CMK (cell line): ENCODE data around the gene KREMEN1.
"Not testable (repeated sequence)": the region's sequence is repeated elsewhere in the genome, so short reads cannot be mapped to it uniquely, and the experiment has no call there.

Experiments used
- DNase-seq: peaks from one replicate; pipeline ENCODE4 v3.0.0-alpha.2; 2010; ENCODE audit warnings: low read depth

Gene KREMEN1

DNA sequence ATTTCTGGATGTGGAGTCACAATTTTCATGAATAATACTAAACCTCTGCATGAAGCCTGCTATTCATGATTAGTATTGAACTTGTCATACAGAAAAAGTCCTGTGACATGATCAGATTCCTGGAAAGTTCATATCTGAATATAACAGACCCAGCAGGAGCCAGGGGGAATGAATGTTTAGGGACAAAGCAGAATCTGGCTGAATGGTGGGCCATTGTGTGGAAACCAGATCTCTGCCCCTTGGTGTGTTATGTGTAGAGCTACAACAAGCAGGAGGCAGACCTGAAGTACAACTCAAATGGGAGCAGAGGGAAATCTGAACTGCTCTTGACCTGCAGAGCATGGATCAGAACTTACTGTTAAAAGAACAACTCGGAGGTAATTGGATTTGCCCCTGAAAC, 30.3 kb downstream of the KREMEN1 start:
- DNase-seq, result no peak

DNA sequence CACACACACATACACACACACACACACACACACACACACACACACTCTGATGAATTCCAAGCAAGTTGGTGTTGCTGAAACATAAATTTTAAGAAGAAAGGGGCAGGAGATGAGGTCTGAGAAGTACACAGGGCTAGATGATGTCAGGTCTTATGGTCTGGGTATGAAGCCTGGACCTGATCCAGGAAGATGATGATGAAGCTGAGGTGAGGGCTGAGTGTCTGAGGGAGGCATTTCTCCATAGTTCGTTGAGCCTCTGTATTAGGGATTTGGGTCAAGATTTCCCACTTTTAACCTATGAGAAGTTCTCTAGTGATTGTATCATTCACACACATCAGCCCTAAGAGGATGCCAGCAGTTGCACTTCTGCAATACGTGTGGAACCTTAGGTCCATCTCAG, 32.6 kb downstream of the KREMEN1 start:
- DNase-seq, result no peak

DNA sequence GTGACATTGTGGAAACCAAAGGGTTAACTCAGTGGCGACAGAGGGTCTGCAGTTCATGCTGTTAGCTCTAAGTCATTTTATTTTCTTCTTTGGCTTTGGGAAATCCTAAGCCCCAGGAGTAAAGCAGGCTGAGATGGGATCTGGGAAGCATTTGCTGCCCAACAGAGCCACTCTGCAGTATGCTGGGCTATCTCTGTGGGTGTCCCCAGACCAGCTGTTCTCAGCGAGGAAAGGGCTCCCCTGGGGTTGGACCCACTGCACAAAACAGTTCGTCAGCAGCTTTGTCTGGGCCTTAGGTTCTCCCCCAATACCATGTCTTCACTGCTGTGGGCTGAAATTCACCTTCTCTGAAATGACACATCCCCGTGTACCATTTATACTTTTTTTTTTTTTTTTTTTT, 34.0 kb downstream of the KREMEN1 start:
- DNase-seq, result no peak

DNA sequence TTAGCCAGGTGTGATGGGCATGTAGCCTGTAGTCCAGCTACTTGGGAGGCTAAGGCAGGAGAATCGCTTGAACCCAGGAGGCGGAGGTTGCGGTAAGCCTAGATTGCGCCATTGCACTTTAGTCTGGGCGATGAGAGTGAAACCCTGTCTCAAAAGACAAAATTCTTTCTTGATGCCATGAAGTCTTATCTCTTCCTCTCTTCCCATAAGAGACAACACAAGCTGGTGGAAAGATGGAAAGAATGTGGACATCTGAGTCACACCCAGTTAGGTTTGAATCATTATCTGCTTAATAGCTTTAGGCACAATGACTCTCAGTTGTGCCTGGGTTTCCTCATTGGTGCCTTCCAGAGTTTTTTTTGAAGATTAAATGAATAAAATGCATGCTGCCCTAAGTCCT, 35.3 kb downstream of the KREMEN1 start:
- DNase-seq, result no peak

DNA sequence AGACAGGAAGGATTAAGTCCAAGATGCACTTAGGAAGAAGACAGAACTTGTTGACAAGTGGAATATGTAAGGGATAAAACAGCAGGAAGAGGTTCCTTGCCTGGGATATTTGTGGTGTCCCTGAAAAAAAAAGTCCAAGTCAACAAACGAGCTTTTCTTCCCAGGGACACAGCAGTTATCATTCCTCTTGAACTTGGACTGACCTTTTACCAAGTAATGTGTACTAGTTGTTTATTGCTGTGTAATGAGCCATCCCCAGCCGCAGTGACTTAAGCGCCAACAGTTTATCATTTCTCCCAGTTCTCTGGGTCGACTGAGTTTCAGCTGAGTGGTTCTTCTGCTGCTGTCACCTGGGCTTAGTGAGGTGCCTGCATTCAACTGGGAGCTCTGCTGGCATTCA, 37.0 kb downstream of the KREMEN1 start:
- no peak for DNase-seq

DNA sequence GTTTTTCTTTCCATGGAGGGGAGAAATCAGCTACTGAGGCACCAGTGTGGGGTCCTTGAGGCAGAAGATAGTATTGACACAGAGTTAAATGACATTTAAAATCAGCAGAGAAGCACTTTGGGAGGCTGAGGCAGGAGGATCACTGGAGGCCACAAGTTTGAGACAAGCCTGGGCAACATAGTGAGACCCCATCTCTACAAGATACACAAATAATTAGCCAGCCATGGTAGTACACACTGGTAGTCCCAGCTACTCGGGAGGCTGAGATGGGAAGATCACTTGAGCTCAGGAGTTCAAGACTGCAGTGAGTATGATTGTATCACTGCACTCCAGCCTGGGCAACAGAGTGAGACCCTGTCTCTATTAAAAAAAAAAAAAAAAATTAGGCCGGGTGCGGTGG, 38.1 kb downstream of the KREMEN1 start:
- no peak for DNase-seq

DNA sequence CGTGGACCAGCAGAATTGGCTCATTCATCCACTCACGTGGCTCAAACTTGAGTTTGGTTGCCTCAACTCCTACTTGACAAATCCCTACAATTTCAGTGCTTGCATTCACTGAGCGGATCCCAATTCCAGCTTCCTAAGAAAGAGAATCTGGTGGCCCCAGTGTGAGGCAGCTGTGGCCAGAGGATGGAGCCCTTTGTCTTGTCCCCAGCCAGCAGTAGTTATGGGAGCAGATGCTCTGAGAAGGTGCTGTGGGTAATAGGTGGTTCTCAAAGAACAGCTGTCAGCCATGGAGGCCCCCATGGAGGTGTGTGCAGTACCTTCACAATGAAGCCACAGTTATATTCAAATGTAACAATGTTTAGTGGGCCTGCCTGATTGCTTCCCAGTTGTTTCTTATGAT, 39.3 kb downstream of the KREMEN1 start:
- DNase-seq, result no peak

DNA sequence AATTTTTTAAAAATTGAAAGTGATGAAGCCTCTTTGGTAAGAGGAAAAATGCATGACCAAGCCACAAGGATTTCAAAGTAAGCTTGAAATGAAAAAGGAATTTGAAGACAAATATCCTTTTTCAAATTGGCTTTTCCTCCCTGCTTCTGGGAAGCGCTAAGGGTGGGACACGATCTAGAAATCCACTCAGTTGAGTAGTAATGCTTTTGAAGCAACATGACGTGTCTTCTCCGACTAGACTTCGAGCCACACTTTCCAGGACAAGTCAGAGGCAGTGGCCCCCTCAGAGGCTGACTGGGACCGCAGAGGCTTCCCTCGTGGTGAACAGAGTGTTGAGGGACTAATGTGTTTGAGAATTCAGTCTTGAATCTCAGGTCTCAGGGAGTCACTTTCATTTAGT, 39.8 kb downstream of the KREMEN1 start:
- no peak for DNase-seq

DNA sequence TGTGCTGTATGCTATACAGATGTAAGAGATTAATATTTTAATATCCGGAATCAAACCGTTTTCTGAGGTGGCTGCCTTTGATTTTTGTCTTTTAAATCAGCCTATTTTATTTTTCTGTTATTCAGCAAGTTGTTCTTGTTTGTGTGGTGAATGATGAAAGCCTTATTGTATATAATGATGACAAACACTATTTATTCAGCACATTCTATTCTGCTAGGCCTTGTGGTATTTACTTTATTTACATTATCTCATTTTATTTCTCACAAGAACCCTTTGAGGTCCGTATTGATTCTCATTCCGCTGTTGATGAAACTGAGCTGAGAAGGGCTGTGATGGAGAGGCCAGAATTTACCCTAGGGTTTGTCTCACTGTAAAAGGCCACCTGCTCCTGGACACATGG, 40.5 kb downstream of the KREMEN1 start:
- DNase-seq, result no peak

DNA sequence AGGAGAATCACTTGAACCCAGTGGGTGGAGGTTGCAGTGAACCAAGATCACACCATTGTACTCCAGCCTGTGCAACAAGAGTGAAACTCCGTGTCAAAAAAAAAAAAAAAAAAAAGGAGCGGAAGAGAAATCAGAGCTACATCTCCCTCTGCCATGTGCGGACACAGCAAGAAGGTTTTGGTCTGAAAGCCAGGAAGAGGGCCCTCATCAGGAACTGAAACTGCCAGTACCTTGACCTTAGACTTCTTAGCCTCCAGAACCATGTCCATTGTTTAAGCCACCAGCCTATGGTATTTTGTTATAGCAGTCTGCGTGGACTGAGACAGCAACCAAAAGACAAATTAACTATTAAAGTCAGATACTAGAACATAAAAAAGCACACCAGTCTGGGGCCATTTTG, 41.6 kb downstream of the KREMEN1 start:
- no peak for DNase-seq

DNA sequence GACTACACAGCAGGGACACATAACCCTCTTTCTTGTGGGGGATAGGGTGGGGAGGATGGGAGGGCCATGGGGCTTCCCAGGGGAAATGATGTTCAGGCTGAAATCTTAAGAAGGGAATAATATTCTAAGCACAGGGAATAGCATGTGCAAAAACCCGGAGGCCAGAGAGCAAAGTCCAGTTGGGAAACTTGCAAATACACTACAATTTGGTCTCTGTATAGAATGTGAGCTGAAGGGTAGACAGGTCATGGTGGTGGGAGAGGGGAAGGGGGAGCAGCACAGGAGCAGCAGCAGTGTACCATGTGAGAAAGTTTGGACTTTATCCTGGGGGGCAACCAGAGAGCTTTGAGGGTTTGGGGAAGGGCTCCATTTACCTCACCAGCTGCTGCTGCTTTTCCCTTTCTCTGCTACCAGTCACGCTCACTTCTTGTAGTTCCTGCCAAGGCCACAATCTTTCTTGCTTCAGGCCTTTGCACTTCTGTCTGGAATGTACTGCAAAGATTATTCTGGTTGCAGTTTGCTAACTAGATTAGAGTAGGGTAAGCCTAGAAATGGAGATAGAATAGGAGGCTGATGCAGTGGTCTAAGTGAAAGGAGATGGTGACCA, 43.0 kb downstream of the KREMEN1 start:
- DNase-seq, result no peak

DNA sequence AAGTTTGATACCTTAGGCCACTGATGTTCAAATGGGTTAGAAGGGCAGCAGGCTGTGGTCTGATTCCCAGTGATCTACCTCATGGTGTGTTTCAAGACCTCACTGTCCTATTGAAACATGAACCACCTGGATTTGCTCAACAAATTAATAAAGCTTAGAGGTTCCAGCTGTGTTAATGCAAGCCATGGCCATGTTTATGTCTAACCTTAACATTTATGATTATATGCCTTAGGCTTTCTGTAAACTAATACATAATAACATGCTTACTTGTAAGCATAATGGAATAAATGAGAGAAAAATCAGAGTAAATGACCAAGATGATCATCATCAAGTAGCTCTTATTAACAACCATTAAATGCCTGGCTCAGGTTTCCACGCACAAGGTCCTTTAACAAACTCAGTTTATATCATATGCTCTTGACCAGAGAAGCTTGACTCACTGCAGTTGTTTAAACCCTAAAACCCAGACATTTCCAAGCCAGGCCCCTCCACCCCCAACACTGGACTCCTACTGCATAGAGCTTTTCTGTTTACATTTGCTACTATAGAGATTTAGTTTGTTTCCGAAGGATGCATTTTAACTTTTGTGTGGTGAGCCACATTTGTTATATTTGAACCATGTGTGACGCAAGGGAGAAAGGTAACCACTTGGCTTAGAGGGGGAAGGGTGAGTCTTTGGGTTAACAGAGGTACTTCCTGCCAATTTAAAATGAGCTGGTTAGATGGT, 43.7 kb downstream of the KREMEN1 start:
- no peak for DNase-seq

DNA sequence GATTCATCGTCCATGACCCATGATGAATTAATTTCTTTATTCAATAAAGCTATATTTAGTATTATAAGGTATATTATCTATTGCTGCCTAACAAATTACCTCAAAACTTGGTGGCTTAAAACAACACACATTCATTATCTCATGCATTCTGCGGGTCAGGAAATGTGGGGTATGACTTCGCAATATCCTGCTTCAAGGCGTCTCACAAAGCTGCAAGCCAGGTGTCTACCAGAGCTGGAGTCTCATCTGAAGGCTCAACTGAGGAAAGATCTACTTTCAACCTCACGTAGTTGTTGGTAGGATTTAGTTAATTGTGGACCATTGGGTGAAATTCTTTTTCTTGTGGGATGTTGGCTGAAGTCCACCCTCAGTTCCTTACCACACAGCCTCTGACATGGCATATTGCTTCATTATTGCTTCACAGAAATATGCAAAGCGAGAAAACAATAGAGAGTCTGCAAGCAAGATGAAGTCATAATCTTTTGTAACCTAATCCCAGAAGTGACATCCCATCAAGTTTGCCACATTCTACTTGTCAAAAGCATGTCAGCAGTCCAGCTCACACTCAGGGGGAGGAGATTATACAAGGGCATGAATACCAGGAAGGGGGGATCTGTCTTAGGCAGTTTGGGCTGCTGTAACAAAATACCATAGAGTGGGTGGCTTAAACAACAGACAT, 45.1 kb downstream of the KREMEN1 start:
- no peak for DNase-seq

DNA sequence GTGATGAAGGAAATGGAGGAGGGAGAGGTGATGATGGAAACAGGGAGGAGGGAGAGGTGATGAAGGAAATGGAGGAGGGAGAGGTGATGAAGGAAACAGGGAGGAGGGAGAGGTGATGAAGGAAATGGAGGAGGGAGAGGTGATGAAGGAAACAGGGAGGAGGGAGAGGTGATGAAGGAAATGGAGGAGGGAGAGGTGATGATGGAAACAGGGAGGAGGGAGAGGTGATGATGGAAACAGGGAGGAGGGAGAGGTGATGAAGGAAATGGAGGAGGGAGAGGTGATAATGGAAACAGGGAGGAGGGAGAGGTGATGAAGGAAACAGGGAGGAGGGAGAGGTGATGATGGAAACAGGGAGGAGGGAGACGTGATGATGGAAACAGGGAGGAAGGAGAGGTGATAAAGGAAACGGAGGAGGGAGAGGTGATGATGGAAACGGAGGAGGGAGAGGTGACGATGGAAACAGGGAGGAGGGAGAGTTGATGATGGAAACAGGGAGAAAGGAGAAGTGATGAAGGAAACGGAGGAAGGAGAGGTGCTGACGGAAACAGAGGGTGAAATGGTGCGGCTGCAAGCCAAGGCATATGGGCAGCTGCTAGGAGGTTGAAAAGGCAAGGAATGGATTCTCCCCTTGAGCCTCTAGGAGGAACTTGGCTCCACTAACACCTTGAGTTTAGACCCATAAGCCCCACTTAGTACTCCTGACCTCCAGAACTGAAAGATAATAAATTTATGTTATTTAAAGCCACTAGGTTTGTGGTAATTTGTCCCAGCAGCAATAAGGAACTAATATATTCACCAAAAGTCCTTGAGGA, 47.5 kb downstream of the KREMEN1 start:
- not testable (repeated sequence) for DNase-seq

DNA sequence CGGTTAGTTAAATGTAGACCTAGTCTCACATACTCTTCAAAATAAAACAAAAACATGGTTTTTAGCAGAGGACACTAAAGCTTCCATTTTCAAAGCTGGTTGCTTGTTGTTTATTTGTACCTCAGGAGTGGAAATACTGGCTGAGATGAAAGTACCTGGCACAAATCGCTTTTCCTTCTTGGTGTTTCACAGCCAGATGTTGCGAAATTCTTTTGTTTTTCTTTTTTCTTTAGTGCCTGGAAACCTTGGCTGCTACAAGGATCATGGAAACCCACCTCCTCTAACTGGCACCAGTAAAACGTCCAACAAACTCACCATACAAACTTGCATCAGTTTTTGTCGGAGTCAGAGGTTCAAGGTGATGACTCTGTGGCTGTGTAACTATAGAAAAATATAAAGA, 48.3 kb downstream of the KREMEN1 start:
- DNase-seq, result no peak

DNA sequence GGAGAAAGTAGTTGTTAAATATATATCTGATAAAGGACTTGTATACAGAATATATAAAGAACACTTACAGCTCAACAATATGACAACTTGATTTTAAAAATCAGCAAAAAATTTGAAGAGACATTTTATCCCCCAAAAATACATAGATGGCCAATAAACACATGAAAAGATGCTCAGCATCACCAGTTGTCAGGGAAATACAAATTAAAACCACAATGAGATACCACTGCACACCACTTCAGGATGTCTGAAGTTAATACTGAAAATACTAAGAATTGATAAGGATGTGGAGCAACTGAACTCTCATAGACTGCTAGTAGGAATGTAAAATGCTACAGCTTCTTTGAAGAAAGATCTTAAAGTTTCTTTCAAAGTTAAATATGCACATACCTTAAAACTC, 49.2 kb downstream of the KREMEN1 start:
- DNase-seq, result no peak

DNA sequence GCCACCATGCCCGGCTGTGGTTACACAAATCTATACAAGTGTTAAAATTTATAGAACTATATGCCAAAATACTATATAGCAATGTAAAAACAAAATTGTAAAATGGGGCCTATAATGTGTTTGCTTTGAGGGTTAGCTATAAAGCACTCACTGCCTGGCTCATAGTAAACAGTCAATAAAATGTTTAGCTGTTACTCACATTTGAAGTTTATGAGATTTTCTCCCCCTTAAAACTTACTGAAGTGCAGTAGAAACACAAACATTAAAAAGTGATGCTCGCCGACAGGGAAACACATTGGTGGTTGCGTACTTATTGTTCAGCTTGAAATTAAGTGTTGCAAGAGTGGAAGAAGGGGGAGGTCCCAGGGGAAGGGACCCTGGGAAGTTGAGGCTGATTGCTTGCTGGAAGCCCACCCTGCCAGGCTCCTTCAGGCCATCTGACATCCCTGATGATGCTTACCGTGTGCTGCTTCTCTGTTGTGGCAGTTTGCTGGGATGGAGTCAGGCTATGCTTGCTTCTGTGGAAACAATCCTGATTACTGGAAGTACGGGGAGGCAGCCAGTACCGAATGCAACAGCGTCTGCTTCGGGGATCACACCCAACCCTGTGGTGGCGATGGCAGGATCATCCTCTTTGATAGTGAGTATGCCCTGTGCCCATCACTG, 52.1 kb downstream of the KREMEN1 start:
- no peak for DNase-seq

DNA sequence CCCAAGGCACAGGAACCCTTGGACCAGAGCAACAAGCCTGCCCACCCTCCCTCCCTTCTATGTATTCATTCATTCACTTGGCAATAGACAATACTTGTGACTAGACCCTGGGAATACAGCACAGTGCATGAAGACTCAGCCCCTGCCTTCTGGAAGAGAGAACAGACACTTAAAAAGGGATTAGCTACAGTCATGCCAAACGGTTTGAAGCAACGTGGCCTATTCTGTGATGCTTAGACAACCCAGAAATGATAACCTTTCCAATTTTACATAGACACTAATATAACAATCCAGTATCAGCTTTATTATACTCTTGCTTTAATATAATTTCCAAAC, 52.6 kb downstream of the KREMEN1 start:
- no peak for DNase-seq

DNA sequence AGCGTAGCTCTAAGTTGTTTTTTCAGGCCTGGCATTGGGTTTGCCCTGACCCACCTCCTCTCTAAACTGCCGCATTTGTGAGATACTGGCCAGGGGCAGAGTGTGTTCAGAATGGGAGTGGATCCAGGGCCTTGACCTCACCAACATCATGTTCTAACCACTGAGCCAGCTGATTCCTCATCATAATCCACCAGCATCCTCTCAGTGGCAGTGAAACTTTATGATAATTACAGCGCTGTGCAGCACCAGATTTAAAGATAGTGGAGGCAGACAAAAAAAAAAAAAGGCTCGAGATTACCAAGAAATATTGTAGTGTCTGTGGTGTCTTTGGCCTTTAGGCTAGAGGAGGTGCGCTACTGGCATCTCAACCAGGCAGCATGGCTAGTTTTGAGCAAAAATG, 53.0 kb downstream of the KREMEN1 start:
- no peak for DNase-seq

DNA sequence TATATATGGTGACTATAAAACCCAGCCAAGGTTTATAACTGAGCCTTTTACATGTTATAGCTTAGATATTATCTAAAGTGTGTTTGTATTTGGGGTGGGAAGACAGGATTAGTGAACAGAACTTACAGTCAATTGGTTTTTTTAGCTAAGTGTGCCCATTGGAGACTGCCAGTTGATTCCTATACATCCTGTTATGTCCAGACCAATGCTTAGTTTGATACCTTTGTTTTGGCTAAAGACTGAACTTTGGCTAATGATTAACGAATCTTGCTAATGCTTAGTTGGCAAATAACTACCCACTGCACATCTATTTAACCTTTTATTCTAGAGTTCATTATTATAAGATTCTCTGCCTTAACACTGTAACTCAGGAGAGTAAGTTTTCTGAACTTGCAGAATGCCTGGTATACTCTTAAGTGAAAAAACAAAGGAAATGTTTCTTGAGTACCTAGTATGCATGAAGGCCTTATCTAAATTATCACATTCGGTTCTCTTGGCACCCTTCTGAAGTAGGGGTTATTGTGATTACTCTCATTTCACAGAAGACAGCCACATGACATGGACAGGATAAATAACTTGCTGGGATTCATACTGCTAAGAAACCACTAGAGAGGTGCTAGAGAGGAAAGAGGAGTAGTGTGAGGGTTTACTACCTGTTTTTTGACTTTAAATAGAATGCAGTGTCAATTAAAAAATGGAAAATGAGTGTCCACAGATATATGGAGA, 54.0 kb downstream of the KREMEN1 start:
- no peak for DNase-seq
